Activated T-cell treated with anti-CD3 and anti-CD28 coated beads, Interleukin-2, amount 50 U/mL, for 72 hours (primary cell): Measurements from ENCODE around the gene R3HDM4. TPM values are rescaled to one million over a fixed set of nuclear protein-coding genes. Genes with fewer than 3 reads are reported as not detected.
"Not testable (repeated sequence)": the region's sequence is repeated elsewhere in the genome, so short reads cannot be mapped to it uniquely, and the experiment has no call there.

Source experiments
- ATAC-seq, 2 donors: fragments of 150-1000 bp; cut with Tn5 transposase; replicated peaks in 1 of 2; 2 replicates each; pipeline ENCODE4 v1.10.0; 2021; ENCODE audit warnings: moderate library complexity in 2 of 2, mild to moderate bottlenecking in 1 of 2
- DNase-seq, 2 donors: peaks; one replicate each; pipeline ENCODE4 v3.0.0; 2021 to 2022; ENCODE audit warnings: mixed read lengths in 1 of 2
- H3K27ac Mint-ChIP-seq: one replicate; pipeline ENCODE4 v1.8.0; 2022; ENCODE audit warnings: mild to moderate bottlenecking, moderate library complexity, mixed read lengths
- H3K27me3 Mint-ChIP-seq: one replicate; pipeline ENCODE4 v1.8.0; 2022; ENCODE audit warnings: low read depth, mixed read lengths
- H3K36me3 Mint-ChIP-seq, 2 donors: one replicate each; pipeline ENCODE4 v1.8.0; 2022; ENCODE audit warnings: mixed read lengths in 2 of 2, mild to moderate bottlenecking in 1 of 2; ENCODE audit not compliant: insufficient read depth in 2 of 2
- H3K4me1 Mint-ChIP-seq: one replicate; pipeline ENCODE4 v1.8.0; 2022; ENCODE audit warnings: low read depth, mixed read lengths
- H3K4me3 Mint-ChIP-seq, 2 donors: one replicate each; pipeline ENCODE4 v1.8.0; 2022; ENCODE audit warnings: mild to moderate bottlenecking in 2 of 2, mixed read lengths in 2 of 2, moderate library complexity in 2 of 2
- H3K9me3 Mint-ChIP-seq, 2 donors: one replicate each; pipeline ENCODE4 v1.8.0; 2022; ENCODE audit warnings: mixed read lengths in 2 of 2
- total RNA-seq, 2 donors: library from RNA; stranded (reverse); gene quantifications; one replicate each; pipeline ENCODE4 v1.2.3, GENCODE V29; 2022

The R3HDM4 gene
- total RNA-seq, 2 donors from 2014 or later = 109 to 126 TPM

DNA sequence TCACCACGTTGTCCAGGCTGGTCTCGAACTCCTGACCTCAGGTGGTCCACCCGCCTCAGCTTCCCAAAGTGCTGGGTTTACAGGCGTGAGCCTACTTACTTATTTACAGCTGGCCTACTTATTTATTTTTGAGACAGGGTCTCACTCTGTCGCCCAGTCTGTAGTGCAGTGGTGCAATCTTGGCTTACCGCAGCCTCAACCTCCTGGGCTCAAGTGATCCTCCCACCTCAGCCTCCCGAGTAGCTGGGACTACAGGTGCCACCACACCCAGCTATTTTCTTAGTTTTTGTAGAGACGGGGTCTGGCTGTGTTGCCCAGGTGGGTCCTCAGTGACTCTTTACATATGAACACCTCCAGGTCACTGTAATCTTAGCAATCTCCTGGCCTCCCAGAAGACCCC, 63.8 kb downstream of the R3HDM4 start:
- H3K4me3 Mint-ChIP-seq, H3K4me1 Mint-ChIP-seq, H3K9me3 Mint-ChIP-seq, ATAC-seq, DNase-seq, H3K27ac Mint-ChIP-seq, H3K36me3 Mint-ChIP-seq: not testable (repeated sequence)
- peaks cover 31% of the 10 kb centered on the region for H3K27me3 Mint-ChIP-seq

DNA sequence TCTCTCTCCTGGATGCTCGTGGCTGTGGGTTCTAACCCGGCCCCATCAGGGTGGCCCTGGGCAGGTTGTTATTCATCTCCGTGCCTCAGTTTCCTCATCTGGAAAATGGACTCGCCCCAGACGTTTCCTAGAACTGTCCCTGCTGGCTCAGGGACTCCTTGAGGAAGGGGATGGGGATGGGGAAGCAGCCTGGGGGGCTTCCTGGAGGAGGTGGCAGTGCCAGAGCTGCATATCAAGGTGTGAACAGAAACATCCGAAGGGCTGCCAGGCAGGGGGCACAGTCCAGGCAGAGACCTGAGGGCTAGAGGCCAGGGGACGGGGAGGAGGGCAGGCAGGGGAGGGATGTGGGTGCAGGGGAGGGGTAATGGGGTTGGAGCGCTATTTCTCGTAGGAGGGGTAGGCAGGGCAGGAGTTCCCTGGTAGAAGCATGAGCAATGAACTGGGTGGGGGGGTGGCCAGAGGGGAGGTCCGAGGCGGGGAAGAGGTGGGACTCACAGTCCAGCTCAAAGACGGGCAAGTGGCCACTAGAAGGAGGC, 64.6 kb downstream of the R3HDM4 start:
- peaks cover 5% of the 10 kb centered on the region for H3K4me1 Mint-ChIP-seq
- no peak for DNase-seq
- ATAC-seq = no peak
- peaks cover 0 to 2% of the 10 kb centered on the region in 2 donors for H3K36me3 Mint-ChIP-seq
- no peak overlapping the region for H3K27ac Mint-ChIP-seq
- peaks cover 31% of the 10 kb centered on the region for H3K27me3 Mint-ChIP-seq
- no peak overlapping the region for H3K4me3 Mint-ChIP-seq
- H3K9me3 Mint-ChIP-seq = no peaks in the 10 kb centered on the region

Other genes with a start within 250 kb of the R3HDM4 start
- gene FSTL3, start 236.8 kb downstream of the R3HDM4 start, total RNA-seq = 10 to 100 TPM; 10.0 to 11.4 TPM
- under 1 TPM in 1 of 2 donors, not detected in 1; 0.22 TPM for gene PRSS57, start 217.8 kb downstream of the R3HDM4 start, total RNA-seq
- gene PALM, start 204.3 kb downstream of the R3HDM4 start, total RNA-seq = 1 to 10 TPM in 1 of 2 donors, under 1 TPM in 1; 0.72 to 2.0 TPM
- not detected for gene MISP, start 162.1 kb downstream of the R3HDM4 start, total RNA-seq
- 100 to 1,000 TPM; 515 to 611 TPM for gene PTBP1, start 115.8 kb downstream of the R3HDM4 start, total RNA-seq
- not detected for gene PLPPR3, start 91.3 kb downstream of the R3HDM4 start, total RNA-seq
- gene AZU1, start 85.4 kb downstream of the R3HDM4 start, total RNA-seq = not detected
- gene PRTN3, start 72.2 kb downstream of the R3HDM4 start, total RNA-seq = not detected
- not detected for gene ELANE, start 60.9 kb downstream of the R3HDM4 start, total RNA-seq
- 1 to 10 TPM; 2.1 to 3.1 TPM for gene CFD, start 53.6 kb downstream of the R3HDM4 start, total RNA-seq
- gene MED16, start 20.0 kb downstream of the R3HDM4 start, total RNA-seq = 10 to 100 TPM; 59.8 to 62.2 TPM
- not detected for gene RNU6-9, start 19.7 kb downstream of the R3HDM4 start, total RNA-seq
- gene KISS1R, start 4.1 kb upstream of the R3HDM4 start, total RNA-seq = 1 to 10 TPM; 1.0 to 3.6 TPM
- gene ARID3A, start 12.8 kb upstream of the R3HDM4 start, total RNA-seq = 10 to 100 TPM; 31.7 to 34.0 TPM
- gene WDR18, start 71.1 kb upstream of the R3HDM4 start, total RNA-seq = 10 to 100 TPM; 59.6 TPM
- gene GRIN3B, start 87.2 kb upstream of the R3HDM4 start, total RNA-seq = under 1 TPM; 0.10 to 0.35 TPM
- 100 to 1,000 TPM; 125 to 127 TPM for gene TMEM259, start 107.9 kb upstream of the R3HDM4 start, total RNA-seq
- not detected for gene RNU6-2, start 108.3 kb upstream of the R3HDM4 start, total RNA-seq
- gene CNN2, start 113.4 kb upstream of the R3HDM4 start, total RNA-seq = 100 to 1,000 TPM in 1 of 2 donors, 10 to 100 TPM in 1; 98.9 to 124 TPM
- 10 to 100 TPM; 34.3 to 37.1 TPM for gene ABCA7, start 126.9 kb upstream of the R3HDM4 start, total RNA-seq
- gene ARHGAP45, start 153.9 kb upstream of the R3HDM4 start, total RNA-seq = 100 to 1,000 TPM; 235 to 236 TPM
- gene POLR2E, start 182.2 kb upstream of the R3HDM4 start, total RNA-seq = 100 to 1,000 TPM; 176 to 179 TPM
- gene GPX4, start 190.8 kb upstream of the R3HDM4 start, total RNA-seq = 100 to 1,000 TPM; 251 to 308 TPM